Midbrain (tissue), 1 donor: ENCODE results near the gene NPAS3.
A peak's percentile ranks its signal among the peaks of the same experiment; 100 is the strongest.

Experiments
- DNase-seq: peaks from one replicate; lab custom pipeline; 2025; lab: John Stamatoyannopoulos, UW

Gene NPAS3

DNA sequence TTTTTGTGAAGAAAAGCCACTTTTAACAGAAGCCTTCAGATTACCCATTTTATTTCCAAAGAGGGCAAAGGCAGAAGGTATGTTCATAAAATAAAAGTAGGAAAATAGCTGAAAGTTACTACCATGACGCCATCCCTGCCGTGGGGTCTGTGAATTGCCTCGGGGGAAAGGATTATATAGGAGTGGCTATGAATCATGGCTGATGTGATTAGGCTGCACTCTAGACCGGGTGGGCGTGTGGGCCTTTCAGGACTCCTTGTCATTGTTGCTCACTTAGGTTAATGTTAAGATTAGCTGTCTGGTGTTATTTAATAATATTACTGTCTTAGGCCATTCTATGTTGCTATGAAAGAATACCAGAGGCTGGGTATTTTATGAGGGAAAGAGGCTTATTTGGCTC, 816.7 kb downstream of the NPAS3 start:
- no peak for DNase-seq

DNA sequence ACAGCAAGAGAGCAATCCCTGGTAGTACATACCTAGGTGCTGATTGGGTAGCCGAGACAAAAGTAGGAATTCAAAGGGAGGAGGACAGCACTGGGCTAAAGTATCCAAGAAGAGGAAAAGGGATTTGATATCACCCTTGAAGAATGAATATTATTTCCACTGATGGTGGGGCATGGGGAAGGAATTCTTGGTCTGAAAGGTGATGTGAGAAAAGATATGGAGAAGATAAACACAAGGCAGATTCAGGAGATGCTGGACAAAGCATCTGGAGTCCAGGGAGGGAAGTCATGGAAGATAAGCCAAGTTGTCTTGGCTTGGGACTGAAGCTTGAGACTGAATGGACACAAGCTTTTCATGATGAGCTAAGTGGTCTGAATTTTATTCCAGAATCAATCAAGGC, 818.2 kb downstream of the NPAS3 start:
- DNase-seq = no peak

DNA sequence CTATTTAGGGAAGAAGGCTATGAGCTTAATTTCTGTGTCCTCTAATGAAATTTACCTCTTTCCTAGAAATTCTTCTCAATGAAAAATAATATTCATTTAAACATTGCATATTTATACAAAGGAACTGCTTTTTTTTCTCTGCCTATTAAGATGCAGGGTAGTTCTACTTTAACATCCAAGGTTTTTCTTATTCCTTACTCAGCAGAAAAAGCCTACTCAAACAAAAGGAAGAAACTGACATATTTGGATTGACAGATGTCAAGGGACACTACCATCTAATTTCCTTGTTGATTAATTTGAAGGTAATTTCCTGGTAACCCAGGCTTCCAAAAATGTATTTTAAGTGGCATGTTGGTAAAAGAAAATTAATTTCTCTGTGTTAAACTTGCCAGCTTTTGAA, 819.9 kb downstream of the NPAS3 start:
- no peak for DNase-seq

- no peak for DNase-seq
These were observed 823.6 kb downstream of the NPAS3 start for GRCh38 chr14:33762161-33762851.

DNA sequence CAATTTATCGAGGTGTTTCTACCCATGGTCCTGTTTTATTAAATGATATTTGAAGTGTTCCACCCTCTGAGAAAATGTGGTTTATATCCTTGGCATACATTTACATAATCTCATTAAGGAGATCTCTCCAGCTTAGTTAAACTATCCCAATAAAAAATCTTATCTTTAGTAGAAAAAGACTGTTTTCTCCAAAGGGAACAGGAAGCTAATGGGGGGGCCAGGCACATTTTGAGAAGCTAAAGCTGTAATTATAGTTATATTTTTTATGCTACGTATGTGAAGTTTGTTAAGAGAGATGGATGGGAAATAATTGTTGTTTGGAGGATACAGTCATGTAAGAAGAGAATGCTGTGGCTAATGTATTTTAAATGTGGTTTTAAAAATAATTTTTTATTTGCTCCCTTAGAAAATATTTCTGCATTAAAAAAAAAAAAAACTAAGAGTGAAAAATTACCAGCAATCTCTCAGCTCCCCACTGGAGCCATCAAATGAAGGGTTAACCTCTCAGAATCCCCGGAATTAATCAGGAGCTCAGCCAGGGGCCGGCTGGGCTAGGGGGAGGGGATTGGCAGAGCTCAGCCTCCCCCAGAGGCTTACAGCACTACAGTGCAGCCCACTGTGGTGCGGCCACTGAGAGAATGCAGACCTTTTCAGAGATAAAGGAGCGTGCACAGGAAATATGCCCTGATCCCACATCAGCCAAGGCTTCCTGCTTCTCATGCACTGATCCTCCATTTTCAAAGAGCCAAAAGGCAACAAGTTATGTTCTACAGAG, 826.4 kb downstream of the NPAS3 start:
- peak; percentile 37 for DNase-seq

- DNase-seq = no peak
These were observed 829.1 kb downstream of the NPAS3 start for GRCh38 chr14:33767586-33768457.

GRCh38 chr14:33768458-33768830, 829.8 kb downstream of the NPAS3 start:
- DNase-seq = no peak

DNA sequence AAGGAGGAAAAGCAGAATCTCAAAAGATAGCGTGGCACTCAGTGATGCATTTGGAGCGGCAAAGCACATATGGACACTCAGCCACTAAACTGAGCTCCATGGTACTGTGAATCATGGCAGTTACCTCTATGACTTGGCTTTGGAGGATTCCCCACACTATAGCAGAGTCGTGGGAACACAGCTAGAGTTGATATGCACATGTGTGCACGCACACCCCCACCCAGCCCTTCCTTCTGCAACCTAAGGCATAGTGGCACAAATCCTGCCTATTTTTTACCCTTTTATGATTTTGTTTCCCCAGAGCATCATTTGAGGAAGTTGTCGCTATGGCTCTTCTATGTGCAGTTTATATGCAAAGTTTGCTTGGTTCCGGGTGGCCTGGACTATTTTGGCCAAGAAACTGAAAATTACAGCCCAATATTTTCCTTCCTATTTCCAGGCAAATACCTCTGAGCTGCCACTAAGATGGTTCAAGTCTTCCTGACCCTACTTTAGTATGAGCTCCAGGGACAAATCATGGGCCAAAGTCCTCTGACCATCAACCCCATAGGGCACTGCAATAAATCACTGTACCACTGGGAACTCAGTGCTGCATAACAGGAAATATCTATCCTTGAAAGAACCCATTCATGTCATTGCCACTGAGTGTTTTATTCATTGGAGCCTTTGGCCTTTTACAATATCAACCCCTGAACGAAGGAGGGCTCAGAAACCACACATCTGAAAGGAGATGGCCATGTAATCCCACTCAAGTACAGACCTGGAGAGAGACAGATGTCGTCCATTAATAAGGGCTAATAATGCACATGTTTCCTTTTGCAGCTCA, 834.7 kb downstream of the NPAS3 start:
- DNase-seq = no peak

DNA sequence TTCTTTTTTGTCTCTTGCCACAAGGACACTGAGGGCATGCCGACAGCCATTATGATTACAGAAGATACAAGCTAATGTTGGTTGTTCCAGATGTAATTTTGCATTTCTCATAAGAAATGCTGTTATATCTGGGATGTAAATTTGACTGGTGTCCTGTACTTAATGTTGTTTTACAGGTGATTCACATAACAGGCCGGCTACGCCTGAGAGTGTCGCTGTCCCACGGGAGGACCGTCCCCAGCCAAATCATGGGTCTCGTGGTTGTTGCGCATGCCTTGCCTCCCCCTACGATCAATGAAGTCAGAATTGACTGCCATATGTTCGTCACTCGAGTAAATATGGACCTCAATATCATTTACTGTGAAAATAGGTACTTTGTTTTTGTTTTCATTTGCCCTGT, 835.5 kb downstream of the NPAS3 start:
- DNase-seq = no peak

GRCh38 chr14:33774723-33775470, 836.2 kb downstream of the NPAS3 start:
- DNase-seq = no peak

DNA sequence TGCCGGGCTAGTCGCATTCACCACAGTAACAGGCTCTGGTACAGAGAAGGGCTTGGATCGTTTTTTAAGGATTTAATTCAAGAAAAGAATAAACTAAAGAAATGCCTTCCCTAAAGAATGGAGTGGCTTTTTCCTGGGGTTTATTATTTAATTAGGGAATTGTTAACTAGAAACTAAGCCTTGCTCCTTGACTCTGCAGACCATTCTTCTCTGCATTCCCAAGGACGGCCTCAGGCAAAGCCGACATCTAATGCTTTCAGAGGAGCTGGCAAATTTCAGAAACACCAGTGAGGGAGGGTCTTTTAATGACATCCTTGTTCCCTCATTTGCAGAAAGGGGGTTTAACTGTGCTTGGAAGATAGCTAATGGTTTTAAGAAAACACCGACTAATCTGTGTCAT, 838.2 kb downstream of the NPAS3 start:
- DNase-seq = no peak

- no peak for DNase-seq
These were observed 839.0 kb downstream of the NPAS3 start for GRCh38 chr14:33777681-33778080.

- DNase-seq = no peak
These were observed 841.4 kb downstream of the NPAS3 start for GRCh38 chr14:33780035-33780434.

DNA sequence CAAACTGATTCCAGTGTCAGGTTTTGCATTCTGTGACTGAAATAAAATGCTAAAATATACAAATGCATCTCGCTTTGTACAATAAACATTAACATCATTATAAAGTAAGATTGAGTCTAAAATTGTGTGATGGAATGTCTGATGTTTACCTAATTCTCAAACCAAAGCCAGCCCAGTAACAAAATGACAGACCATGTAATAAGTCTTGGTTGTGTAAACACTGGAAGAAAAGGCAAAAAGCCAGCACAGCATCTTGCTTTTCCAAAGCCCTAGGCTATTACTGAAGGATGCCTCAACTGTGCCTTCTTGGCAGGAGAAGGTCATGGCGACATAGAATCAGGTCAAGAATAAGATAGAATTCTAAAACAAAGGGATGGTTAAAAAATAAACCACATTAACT, 842.6 kb downstream of the NPAS3 start:
- DNase-seq = no peak

- DNase-seq = no peak
These were observed 844.2 kb downstream of the NPAS3 start for GRCh38 chr14:33782923-33783322.

DNA sequence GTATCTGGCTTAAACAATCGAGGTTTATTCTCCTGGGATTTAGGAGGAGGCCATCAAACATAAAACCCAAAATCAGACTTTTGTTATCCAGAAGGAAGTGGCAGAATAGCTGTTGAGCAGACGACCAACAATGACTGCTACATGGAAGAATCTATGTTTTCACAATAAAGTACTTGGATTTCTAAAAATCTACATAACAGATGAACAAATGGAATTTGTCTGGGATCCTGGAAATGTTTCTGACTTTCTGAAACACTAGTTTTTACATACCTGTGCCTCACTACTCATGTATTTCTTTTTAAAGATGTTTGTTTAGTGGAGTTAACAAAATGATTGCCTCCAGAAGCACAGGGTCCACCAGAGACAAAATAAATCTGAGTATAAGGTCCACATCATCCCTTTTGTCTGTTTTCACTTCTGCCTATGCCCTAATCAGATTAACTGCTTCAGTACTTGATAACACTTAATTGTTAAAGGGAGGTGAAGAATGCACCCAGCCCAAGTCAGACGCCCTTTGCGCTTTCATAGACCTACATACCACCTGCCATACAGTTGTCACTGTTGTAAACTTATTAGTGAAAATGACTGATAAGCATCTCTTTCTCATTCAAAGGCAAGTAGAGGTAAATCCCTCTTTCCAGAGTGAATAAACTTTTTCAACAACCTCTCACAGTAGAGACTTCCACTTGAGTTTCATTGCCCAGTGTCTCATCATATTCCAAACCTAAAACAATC, 847.6 kb downstream of the NPAS3 start:
- no peak for DNase-seq

GRCh38 chr14:33788161-33788560, 849.5 kb downstream of the NPAS3 start:
- no peak for DNase-seq

DNA sequence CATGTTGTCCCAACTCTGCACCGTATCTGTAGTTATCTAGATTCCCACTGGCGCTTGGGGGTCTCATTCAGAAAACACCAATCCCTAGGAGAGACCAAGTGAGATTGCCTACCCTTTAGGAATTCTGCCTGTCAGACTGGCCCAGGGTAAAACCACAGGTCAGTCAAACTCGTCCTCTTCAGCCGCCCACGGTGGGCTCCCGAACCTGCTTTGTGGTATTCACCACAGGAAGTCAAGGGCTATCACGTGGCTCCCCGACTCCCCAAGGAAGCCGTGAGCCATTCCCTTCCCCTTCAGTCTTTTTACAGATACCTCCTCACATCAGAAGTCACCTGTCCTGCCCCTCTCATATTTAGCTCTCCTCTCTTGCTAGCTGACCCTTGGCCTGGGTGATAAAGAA, 852.3 kb downstream of the NPAS3 start:
- DNase-seq = no peak

DNA sequence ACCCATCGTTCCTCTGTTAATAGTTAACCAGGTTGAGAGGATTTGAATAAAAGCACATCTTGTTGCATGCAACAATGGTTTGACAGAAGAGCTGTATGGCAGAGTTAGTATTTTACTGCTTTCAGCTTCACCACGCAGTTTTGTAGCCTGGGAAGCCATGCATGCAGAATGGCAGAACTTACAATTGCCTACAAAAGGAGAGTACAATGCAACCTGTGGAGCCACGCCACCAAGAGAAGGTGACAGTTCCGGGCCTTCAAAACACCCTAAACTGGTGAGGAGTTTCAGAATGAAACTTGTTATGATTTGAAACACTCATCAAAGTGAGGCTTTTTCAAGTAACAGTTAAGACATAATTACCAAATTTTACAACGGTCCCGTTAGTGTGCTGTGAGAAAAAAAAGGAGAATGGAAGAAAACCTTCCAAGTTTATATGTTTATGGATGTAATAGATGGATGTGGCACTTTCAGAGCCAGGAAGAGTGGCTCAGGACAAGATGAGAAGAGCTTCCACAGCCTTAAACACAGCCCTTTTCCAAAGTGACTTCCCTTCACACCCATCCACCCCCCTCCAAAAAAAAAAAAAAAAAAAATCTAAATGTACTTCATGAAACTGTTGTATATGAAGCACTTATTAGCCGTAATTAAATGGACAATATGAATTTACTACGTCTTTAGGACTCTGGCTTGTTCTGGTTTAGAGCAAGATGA, 853.5 kb downstream of the NPAS3 start:
- DNase-seq = no peak
